GM20000 (cell line): Measurements from ENCODE around the gene ZKSCAN1.
"Not testable (repeated sequence)": the region's sequence is repeated elsewhere in the genome, so short reads cannot be mapped to it uniquely, and the experiment has no call there.

Source experiments
- DNase-seq: peaks from one replicate; pipeline ENCODE4 v3.0.0; 2012; ENCODE audit warnings: low spot score
- CTCF ChIP-seq: IDR thresholded peaks from 2 replicates; pipeline ENCODE4 v1.5.1; 2012; ENCODE audit warnings: mild to moderate bottlenecking, control low read depth; ENCODE audit errors: extremely low read depth, missing control alignments

The ZKSCAN1 gene

GRCh38 chr7:99979814-99980225 is 35.6 kb upstream of the ZKSCAN1 start:
- DNase-seq = not testable (repeated sequence)
- TF ChIP-seq CTCF = peak; percentile 58

GRCh38 chr7:99980448-99980872 is 34.9 kb upstream of the ZKSCAN1 start:
- DNase-seq = not testable (repeated sequence)

GRCh38 chr7:99981066-99981465 is 34.3 kb upstream of the ZKSCAN1 start:
- not testable (repeated sequence) for DNase-seq

GRCh38 chr7:99984593-99984992 is 30.8 kb upstream of the ZKSCAN1 start:
- TF ChIP-seq CTCF = no peak
- no peak for DNase-seq

GRCh38 chr7:99987306-99987705 is 28.1 kb upstream of the ZKSCAN1 start:
- DNase-seq = not testable (repeated sequence)

GRCh38 chr7:99987846-99988245 is 27.6 kb upstream of the ZKSCAN1 start:
- TF ChIP-seq CTCF = no peak
- DNase-seq = no peak

GRCh38 chr7:99990460-99990852 is 24.9 kb upstream of the ZKSCAN1 start:
- no peak for TF ChIP-seq CTCF
- no peak for DNase-seq

GRCh38 chr7:99991543-99991942 is 23.9 kb upstream of the ZKSCAN1 start:
- DNase-seq = not testable (repeated sequence)

- no peak for TF ChIP-seq CTCF
- DNase-seq = no peak
Measured at GRCh38 chr7:99992330-99993038, 22.9 kb upstream of the ZKSCAN1 start.

- no peak for TF ChIP-seq CTCF
- DNase-seq = no peak
Measured at GRCh38 chr7:99994819-99995218, 20.6 kb upstream of the ZKSCAN1 start.
